Vagina (tissue), 2 donors: ENCODE data around the gene TBC1D26. TPM values are rescaled to one million over a fixed set of nuclear protein-coding genes. Genes with fewer than 3 reads are reported as not detected.
A peak's percentile ranks its signal among the peaks of the same experiment; 100 is the strongest.
"Not testable (repeated sequence)": the region's sequence is repeated elsewhere in the genome, so short reads cannot be mapped to it uniquely, and the experiment has no call there.

ENCODE experiments used
- DNase-seq, 2 donors: peaks; one replicate each; pipeline ENCODE4 v3.0.0-alpha.2; 2017; ENCODE audit errors: extremely low spot score in 2 of 2
- H3K27ac ChIP-seq: fragments of 200-600 bp; sonication (generic); one replicate; pipeline ENCODE4 v1.5.1; 2019
- H3K27me3 ChIP-seq: fragments of 200-600 bp; sonication (generic); one replicate; pipeline ENCODE4 v1.5.1; 2019
- H3K36me3 ChIP-seq, 2 donors: fragments of 200-600 bp; sonication (generic); one replicate each; pipeline ENCODE4 v1.5.1; 2017 to 2019
- H3K4me1 ChIP-seq: fragments of 200-600 bp; sonication (generic); one replicate; pipeline ENCODE4 v1.5.1; 2019
- H3K4me3 ChIP-seq, 2 donors: fragments of 200-600 bp; sonication (generic); 1 replicate in 1 of 2; 2 replicates in 1 of 2; pipeline ENCODE4 v1.5.1; 2016 to 2019
- H3K9me3 ChIP-seq: fragments of 200-600 bp; sonication (generic); one replicate; pipeline ENCODE4 v1.5.1; 2019
- POLR2A ChIP-seq, 2 donors: fragments of 450-650 bp; IDR thresholded peaks; one replicate each; pipeline ENCODE4 v1.6.1; 2017; ENCODE audit warnings: antibody characterized with exemption in 2 of 2, mild to moderate bottlenecking in 2 of 2, moderate library complexity in 2 of 2
- POLR2AphosphoS5 ChIP-seq, 2 donors: sonication (generic); formaldehyde crosslinking; IDR thresholded peaks; one replicate each; pipeline ENCODE4 v1.9.0; 2017; ENCODE audit warnings: antibody characterized with exemption in 2 of 2, mild to moderate bottlenecking in 2 of 2, low read depth in 1 of 2; ENCODE audit not compliant: insufficient read depth in 1 of 2
- intact Hi-C: fragments of 100-400 bp; cut with DNase I; formaldehyde crosslinking; loops from one replicate; pipeline ENCODE4 v1.15.1; 2023
- total RNA-seq: library from RNA; depleted of rRNA; stranded (reverse); fragments of >200 nt; gene quantifications from one replicate; pipeline ENCODE4 v1.2.3, GENCODE V29; 2016

Gene TBC1D26
- 4.2 TPM for total RNA-seq

DNA sequence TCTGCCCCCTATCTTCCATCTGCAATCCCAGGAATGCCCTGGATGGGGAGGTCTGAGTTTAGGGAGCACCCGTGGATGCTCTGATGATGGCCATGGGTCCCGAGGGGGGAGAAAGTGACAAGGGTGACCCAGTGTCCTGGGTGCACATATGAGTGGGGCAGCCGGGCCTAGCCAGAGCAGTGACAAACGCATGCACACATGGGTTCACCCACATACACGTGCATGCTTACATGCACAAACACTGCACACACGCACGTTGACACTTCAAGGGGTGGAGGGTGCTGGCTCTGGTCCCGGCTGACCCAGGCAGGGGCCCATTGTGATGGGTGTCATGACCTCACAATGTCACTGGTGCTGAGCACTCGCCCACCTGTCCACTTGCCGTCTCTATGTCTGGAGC lies at the start of gene TBC1D26:
Gene TBC1D26, plus strand, starts transcription at position 384 of the 400 bp plus-strand sequence. CDS start 3,066 bp downstream, outside the sequence.
- H3K4me1 ChIP-seq, H3K36me3 ChIP-seq, H3K4me3 ChIP-seq, H3K27me3 ChIP-seq, DNase-seq, H3K9me3 ChIP-seq, H3K27ac ChIP-seq, intact Hi-C loops: not testable (repeated sequence)

- H3K4me3 ChIP-seq, DNase-seq, intact Hi-C loops, H3K4me1 ChIP-seq, H3K36me3 ChIP-seq, H3K27ac ChIP-seq, H3K27me3 ChIP-seq, H3K9me3 ChIP-seq: not testable (repeated sequence)
Observed at GRCh38 chr17:15683135-15683534, 48.9 kb upstream of the TBC1D26 start.

GRCh38 chr17:15683824-15684478 lies 48.1 kb upstream of the TBC1D26 start, which contains the start of gene TRIM16:
TRIM16 (minus strand) TSS chr17:15684311; CDS start chr17:15651609, 32,702 bp downstream.
- H3K4me1 ChIP-seq, H3K9me3 ChIP-seq, H3K27me3 ChIP-seq, intact Hi-C loops, H3K36me3 ChIP-seq, DNase-seq: not testable (repeated sequence)
- Histone ChIP-seq H3K27ac (peak within 1 kb of the TSS; percentile 57), H3K4me3 (peak within 1 kb of the TSS; percentile 52 to 62)
- TF ChIP-seq POLR2A (IDR thresholded peaks at IDR 0.05), result peak in 1 of 2 donors; percentile 24
- peak; percentile 62 to 64 for TF ChIP-seq POLR2AphosphoS5 (IDR thresholded peaks at IDR 0.05; ENCODE audit: insufficient read depth in 1 of 2, low read depth in 1 of 2)

DNA sequence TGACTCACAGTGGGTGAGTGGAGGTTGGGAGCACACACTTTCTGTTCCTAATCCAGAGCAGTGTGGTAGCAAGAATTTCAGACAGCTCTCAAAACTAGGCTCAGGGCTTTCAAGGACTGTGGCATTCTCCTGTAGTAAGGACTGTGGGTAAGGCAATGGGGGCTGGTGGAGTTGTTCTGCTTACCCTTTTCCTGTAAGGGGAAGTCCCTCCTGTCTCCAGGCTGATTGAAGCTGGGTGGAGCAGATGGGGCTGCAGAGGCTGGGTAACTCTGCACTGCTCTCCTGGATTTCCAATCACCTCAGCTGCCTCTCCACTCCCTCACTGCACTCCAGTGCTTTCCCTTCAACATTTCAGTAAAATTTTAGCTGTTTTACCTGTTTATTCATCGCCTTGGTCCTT lies 44.6 kb upstream of the TBC1D26 start:
- H3K4me3 ChIP-seq, intact Hi-C loops, DNase-seq, H3K9me3 ChIP-seq, H3K27me3 ChIP-seq, H3K27ac ChIP-seq, H3K36me3 ChIP-seq, H3K4me1 ChIP-seq: not testable (repeated sequence)

- intact Hi-C loops, H3K27me3 ChIP-seq: not testable (repeated sequence)
Observed at GRCh38 chr17:15698967-15699366, 33.1 kb upstream of the TBC1D26 start.

GRCh38 chr17:15699413-15699924 lies 32.6 kb upstream of the TBC1D26 start, which contains the start of gene ZNF286A:
ZNF286A (plus strand) TSS chr17:15699752; CDS start chr17:15700330, 578 bp downstream.
- intact Hi-C loops, H3K36me3 ChIP-seq, H3K4me1 ChIP-seq, H3K9me3 ChIP-seq, H3K27me3 ChIP-seq: not testable (repeated sequence)
- Histone ChIP-seq H3K4me3 (peak within 1 kb of the TSS; percentile 49 to 53), H3K27ac (peak within 1 kb of the TSS; percentile 67)
- peak; percentile 90 to 92 for TF ChIP-seq POLR2AphosphoS5 (IDR thresholded peaks at IDR 0.05; ENCODE audit: insufficient read depth in 1 of 2, low read depth in 1 of 2)
- TF ChIP-seq POLR2A (IDR thresholded peaks at IDR 0.05), result peak in 1 of 2 donors; percentile 78
- DNase-seq, result peak; percentile 98 to 99

More at GRCh38 chr17:15698967-15699366, 33.1 kb upstream of the TBC1D26 start:
- DNase-seq, H3K36me3 ChIP-seq, H3K9me3 ChIP-seq, H3K4me1 ChIP-seq: not testable (repeated sequence)
- Histone ChIP-seq H3K4me3 (peak overlapping the region; percentile 49 to 53), H3K27ac (peak overlapping the region; percentile 67)

DNA sequence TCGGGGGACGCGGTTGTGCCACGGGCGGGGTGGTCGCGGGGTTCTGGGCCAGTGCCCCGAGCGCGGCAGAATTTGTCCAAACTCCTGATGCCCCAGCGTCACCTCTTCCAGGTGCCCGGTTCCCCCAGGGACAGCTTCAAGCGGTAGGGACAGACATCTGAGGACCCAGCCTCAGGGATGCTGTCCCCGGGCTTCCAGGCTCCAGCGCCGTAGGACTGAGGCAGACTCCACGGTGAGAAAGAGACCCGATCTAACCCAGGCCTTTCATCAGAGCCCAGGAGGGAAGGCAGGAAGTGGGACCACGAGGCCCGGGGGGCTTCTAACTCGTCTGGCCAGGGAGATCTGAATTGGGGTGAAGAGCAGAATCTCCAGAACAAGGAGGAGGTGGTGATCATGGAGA lies 32.1 kb upstream of the TBC1D26 start:
- H3K4me1 ChIP-seq, DNase-seq, intact Hi-C loops, H3K9me3 ChIP-seq, H3K27me3 ChIP-seq, H3K36me3 ChIP-seq: not testable (repeated sequence)
- Histone ChIP-seq H3K27ac (peak overlapping the region; percentile 67), H3K4me3 (peak overlapping the region; percentile 49 to 53)

DNA sequence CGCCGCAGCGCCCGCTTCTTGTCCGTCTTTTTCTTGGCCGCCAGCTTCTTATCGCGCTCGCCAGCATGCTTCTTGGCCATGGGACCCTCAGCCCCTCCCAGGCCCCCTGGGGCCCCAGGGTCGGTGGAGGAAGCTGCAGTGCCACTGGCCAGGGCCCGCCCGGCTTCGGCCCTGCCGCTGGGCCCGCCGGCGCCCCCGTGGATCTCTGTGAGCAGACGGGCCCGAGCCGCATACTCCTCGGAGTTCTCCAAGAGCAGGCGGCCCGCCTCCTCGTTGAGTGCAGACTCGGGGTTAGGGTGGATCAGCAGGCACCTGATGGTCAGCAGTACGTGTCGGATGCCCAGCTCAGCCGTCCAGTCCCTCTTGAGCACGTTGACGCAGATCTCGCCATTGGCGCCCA lies 27.8 kb upstream of the TBC1D26 start:
- H3K4me1 ChIP-seq, H3K9me3 ChIP-seq, H3K4me3 ChIP-seq, H3K27me3 ChIP-seq, DNase-seq, intact Hi-C loops, H3K27ac ChIP-seq: not testable (repeated sequence)
- peaks cover 0 to 40% of the 10 kb centered on the region in 2 donors for H3K36me3 ChIP-seq

DNA sequence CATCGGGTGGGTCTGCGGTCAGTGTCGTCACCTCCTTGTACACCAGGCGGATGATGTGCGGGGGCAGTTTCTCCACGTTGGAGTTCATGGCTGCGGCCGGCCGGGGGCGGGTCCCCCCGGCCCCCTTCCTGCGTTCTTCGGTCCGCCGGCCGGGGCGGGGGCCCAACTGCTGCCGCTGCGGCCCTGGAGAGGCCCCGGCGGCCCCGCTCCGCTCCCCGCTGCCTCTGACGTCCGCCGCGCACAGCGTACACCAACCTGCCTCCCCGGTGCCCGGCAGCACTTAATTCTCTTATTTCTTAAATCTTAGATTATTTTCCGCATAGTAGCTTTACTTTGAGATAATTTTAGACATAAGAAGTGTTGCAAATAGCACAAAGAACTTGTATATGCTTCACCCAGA lies 27.3 kb upstream of the TBC1D26 start:
- H3K4me3 ChIP-seq, intact Hi-C loops, H3K4me1 ChIP-seq, DNase-seq, H3K9me3 ChIP-seq, H3K27ac ChIP-seq, H3K27me3 ChIP-seq: not testable (repeated sequence)
- peaks cover 0 to 40% of the 10 kb centered on the region in 2 donors for H3K36me3 ChIP-seq

DNA sequence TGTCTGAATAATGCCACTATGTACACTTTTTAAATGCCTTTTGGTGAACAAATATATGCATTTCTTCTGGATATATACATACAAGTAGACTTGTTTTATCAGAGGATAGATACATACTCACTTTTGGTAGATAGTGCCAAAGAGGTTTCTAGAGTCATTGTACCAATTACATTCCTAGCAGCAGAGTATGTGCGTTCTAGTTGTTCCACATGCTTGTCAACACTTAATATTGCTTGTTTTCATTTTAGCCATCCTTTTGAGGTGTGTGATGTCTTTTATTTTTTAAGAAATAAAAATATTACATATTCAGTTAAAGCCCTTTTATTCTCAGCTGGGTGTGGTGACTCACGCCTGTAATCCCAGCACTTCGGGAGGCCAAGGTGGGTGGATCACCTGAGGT lies 23.2 kb upstream of the TBC1D26 start:
- H3K4me1 ChIP-seq, H3K4me3 ChIP-seq, H3K27me3 ChIP-seq, H3K9me3 ChIP-seq, DNase-seq, H3K27ac ChIP-seq, intact Hi-C loops: not testable (repeated sequence)
- H3K36me3 ChIP-seq, result peaks cover 0 to 53% of the 10 kb centered on the region in 2 donors

- H3K36me3 ChIP-seq, result peaks cover 0 to 21% of the 10 kb centered on the region in 2 donors
- H3K4me1 ChIP-seq, DNase-seq, H3K27me3 ChIP-seq, intact Hi-C loops, H3K4me3 ChIP-seq, H3K27ac ChIP-seq: not testable (repeated sequence)
- H3K9me3 ChIP-seq, result peaks cover 21% of the 10 kb centered on the region
Observed at GRCh38 chr17:15716601-15717563, 15.2 kb upstream of the TBC1D26 start.

DNA sequence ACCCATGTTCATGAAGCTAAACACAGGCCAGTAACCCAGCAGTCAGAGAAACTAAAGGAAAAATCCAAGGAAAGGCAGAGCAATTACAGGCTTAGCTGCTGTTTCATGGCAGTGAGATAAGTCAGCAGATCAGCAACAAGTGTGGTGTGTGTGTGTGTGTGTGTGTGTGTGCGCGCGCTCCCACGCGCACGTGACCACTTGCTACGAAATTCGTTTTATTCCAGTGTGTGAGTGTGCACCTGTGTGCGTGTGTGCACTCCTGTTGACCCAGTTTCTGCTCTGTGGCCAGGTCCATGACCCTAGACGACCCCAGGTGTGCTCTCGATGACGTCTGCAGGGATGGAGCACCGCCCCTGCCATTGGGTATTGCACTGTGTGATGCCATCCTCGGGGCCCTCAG lies 1.5 kb upstream of the TBC1D26 start:
- intact Hi-C loops, H3K9me3 ChIP-seq, H3K4me1 ChIP-seq, H3K27me3 ChIP-seq, H3K4me3 ChIP-seq, H3K36me3 ChIP-seq, H3K27ac ChIP-seq, DNase-seq: not testable (repeated sequence)
